ENCODE measurements around the gene MOV10.
A peak's percentile ranks its signal among the peaks of the same experiment; 100 is the strongest.

The MOV10 gene

DNA sequence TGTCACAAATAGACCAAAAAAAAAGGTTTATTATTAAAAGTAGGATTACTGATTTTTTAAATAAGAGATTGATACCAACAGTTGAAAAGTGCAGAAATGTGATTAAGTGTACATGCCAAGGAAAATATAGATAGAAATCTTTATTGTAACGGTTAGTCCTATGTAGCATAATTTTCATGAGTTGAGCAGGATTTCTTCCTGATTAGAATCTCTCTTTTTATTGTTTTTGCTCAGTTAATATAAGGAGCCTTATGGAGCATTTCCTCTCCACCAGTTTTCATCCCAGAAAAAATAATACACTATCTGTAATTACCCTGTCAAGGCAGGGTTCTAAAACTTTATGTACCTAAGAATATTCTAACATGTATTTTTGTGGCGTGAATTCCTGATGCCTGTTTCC lies 31.4 kb upstream of the MOV10 start:
- peaks cover 16 to 32% of the 10 kb centered on the region in 2 donors for H3K4me1 Mint-ChIP-seq
- H3K4me3 Mint-ChIP-seq = no peak overlapping the region
- H3K27ac Mint-ChIP-seq = no peak overlapping the region
- no peak for DNase-seq
- no peak for ATAC-seq (replicated peaks)
- peaks cover 19 to 30% of the 10 kb centered on the region in 2 donors for H3K36me3 Mint-ChIP-seq
- no peaks in the 10 kb centered on the region for H3K27me3 Mint-ChIP-seq
- H3K9me3 Mint-ChIP-seq = no peaks in the 10 kb centered on the region

DNA sequence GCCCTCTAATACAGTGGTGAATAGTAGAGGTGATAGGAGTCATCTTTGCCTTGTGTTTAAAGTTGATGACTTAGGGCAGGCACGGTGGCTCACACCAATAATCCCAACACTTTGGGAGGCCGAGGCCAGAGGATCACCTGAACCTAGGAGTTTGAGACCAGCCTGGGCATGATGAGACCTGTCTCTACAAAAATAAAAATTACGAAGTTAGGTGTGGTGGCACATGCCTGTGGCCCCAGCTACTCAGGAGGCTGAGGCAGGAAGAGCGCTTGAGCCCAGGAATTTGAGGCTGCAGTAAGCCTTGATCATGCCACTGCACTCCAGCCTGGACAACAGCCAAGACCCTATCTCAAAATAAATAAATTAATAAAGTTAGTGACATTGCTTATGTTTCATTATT lies 28.2 kb upstream of the MOV10 start:
- Mint-ChIP-seq H3K9me3 (no peaks in the 10 kb centered on the region), H3K4me1 (peaks cover 22 to 32% of the 10 kb centered on the region in 2 donors), H3K27me3 (no peaks in the 10 kb centered on the region), H3K4me3 (no peak overlapping the region), H3K27ac (no peak overlapping the region), H3K36me3 (peaks cover 24 to 46% of the 10 kb centered on the region in 2 donors)
- no peak for ATAC-seq (replicated peaks)
- DNase-seq = no peak

DNA sequence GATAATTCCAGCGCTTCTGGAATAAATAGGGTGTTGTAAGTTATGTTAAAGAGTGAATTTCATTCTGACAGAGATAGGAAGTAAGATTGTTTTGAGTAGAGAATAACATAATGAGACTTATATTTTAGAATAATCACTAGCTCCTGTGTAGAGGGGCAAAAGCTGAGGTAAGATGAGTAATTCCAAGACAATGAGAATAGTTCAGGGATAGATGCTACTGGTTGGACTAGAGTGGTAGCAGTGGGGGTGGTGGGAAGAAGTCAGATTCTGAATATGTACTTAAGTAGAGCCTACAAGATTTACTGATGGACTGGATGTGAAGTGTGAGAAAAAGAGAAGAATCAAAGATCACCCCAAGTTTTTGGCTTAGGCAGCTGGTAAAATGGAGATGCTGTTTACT lies 23.3 kb upstream of the MOV10 start:
- peaks cover 15 to 19% of the 10 kb centered on the region in 2 donors for H3K4me1 Mint-ChIP-seq
- DNase-seq = no peak
- no peak overlapping the region for H3K4me3 Mint-ChIP-seq
- no peak overlapping the region for H3K27ac Mint-ChIP-seq
- H3K36me3 Mint-ChIP-seq = peaks cover 20 to 41% of the 10 kb centered on the region in 2 donors
- H3K27me3 Mint-ChIP-seq = no peaks in the 10 kb centered on the region
- no peaks in the 10 kb centered on the region for H3K9me3 Mint-ChIP-seq
- ATAC-seq (replicated peaks) = peak in 1 of 2 donors; percentile 25

DNA sequence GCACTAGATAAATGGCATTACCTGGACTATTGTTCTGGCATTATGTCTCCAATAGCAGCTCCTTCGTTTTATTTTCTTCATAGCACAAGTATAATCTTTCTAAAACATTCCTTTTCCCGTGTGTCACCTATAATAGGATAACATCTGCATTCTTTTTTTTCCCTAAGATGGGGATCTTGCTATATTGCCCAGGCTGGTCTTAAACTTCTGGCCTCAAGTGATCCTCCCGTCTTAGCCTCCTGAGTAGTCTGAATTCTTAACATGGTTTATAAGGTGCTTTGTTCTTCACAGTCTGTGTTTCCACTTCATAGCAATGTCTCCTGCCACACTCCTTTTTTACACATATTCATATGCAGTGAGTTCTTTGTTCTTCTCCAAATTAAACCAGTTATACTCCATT lies 8.6 kb upstream of the MOV10 start:
- peaks cover 61 to 66% of the 10 kb centered on the region in 2 donors for H3K36me3 Mint-ChIP-seq
- H3K4me3 Mint-ChIP-seq = no peak overlapping the region
- ATAC-seq (replicated peaks) = no peak
- H3K4me1 Mint-ChIP-seq = peaks cover 5 to 6% of the 10 kb centered on the region in 2 donors
- no peak overlapping the region for H3K27ac Mint-ChIP-seq
- H3K27me3 Mint-ChIP-seq = no peaks in the 10 kb centered on the region
- no peaks in the 10 kb centered on the region for H3K9me3 Mint-ChIP-seq
- no peak for DNase-seq

DNA sequence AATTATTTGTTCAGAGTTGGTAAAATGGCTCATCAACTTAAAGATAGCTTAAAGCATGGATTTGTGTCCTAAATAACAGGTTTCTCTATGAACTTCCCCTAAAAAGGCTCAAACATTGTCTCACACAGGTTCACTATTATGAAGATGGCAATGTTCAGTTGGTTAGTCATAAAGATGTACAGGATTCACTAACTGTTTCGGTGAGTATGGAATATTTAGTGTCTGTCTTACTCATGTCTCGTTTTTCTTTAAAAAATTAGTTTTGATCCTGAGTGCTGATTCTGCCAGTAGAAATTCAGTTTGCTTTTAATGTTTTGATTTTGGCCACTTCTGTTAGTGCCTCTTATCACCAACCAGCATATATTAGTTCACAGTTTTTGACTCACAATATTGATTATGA lies 7.5 kb upstream of the MOV10 start:
- peaks cover 57 to 63% of the 10 kb centered on the region in 2 donors for H3K36me3 Mint-ChIP-seq
- peaks cover 5 to 6% of the 10 kb centered on the region in 2 donors for H3K4me1 Mint-ChIP-seq
- ATAC-seq (replicated peaks) (no peak), DNase-seq (no peak)
- H3K4me3 Mint-ChIP-seq = no peak overlapping the region
- no peaks in the 10 kb centered on the region for H3K27me3 Mint-ChIP-seq
- no peaks in the 10 kb centered on the region for H3K9me3 Mint-ChIP-seq
- no peak overlapping the region for H3K27ac Mint-ChIP-seq

DNA sequence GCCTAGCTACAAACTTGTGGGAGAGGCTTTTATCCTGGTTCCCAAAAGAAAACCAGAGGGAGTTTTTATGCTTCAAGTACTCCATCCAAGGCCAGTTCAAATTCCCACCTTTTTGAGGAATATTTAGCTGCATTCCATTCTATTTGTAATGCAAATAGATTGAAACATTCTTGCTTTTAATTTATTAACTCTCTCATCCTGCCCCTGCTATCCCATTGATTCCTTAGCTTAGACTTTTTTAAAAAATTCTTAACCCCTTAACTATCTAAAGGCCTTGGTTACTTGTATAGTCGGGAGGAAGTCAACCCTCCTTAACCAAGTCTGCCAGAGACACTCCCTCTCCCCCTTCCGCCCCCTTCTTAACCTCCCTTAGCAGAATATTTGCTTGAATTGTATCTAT lies 2.5 kb upstream of the MOV10 start:
- peaks cover 44 to 51% of the 10 kb centered on the region in 2 donors for H3K36me3 Mint-ChIP-seq

DNA sequence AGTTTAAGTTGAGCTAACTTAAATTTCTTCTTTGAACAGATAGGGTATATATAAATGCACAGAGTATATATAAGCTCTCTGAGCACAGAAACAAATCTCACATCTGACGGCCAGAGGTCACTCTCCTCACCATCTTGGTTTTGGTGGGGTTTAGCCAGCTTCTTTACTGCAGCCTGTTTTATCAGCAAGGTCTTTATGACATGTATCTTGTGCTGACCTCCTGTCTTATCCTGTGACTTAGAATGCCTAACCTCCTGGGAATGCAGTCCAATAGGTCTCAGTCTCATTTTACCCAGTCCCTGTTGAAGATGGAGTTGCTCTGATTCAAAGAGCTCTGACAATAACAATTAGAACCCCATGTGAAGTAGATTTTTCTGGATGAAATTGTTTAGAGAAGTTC lies 1.6 kb upstream of the MOV10 start:
- no peak for DNase-seq
- H3K4me3 Mint-ChIP-seq = no peak overlapping the region
- peaks cover 28 to 41% of the 10 kb centered on the region in 2 donors for H3K4me1 Mint-ChIP-seq
- H3K27ac Mint-ChIP-seq = no peak overlapping the region
- H3K9me3 Mint-ChIP-seq = no peaks in the 10 kb centered on the region
- no peaks in the 10 kb centered on the region for H3K27me3 Mint-ChIP-seq
- peaks cover 39 to 43% of the 10 kb centered on the region in 2 donors for H3K36me3 Mint-ChIP-seq
- ATAC-seq (replicated peaks) = no peak

More for the DNA sequence above, 2.5 kb upstream of the MOV10 start:
- Mint-ChIP-seq H3K4me1 (peaks cover 25 to 40% of the 10 kb centered on the region in 2 donors), H3K27me3 (no peaks in the 10 kb centered on the region), H3K27ac (no peak overlapping the region), H3K9me3 (no peaks in the 10 kb centered on the region), H3K4me3 (no peak overlapping the region)
- ATAC-seq (replicated peaks) (no peak), DNase-seq (no peak)

DNA sequence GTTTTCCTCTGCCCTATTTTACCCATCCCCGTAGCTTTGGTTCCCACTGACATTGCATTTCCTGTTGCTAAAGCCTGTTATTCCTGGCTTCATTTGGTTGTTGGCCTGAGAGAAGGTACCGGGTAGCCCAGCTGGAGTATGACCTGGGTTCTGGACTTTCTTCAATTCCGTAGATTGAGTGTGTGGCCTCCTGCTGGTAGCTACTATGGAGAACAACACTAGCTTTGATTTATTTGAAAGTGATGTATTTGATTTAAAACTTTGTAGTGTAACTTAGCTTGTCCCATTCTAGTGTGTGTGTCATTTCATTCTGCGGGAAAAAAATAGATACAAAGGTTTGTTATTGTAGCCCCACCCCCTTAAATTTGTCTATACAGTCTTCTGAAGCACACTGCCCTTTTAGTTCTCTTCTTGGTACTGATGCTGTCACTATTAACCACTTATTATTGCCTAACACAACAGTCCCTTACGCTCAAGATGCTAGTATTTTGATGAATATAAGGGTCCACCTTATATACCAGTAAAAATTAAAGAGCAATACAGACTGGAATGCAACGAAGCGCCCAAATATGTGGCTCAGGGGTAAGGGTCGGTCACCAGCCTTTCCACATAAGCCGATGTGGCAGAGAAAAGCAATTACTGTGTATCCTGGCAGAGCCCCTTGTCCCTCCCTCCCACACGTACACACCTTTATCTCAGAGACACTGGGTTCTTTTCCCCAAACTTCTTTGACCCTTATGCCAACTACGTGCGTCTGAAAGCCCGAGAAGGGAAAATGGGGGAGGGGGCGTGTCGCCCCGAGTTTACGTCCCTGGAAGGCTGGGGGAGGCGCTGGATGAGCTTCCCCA lies 643 bp upstream of the MOV10 start:
- ATAC-seq (replicated peaks) = peak; percentile 6 to 15
- H3K9me3 Mint-ChIP-seq = no peaks in the 10 kb centered on the region
- H3K27me3 Mint-ChIP-seq = no peaks in the 10 kb centered on the region
- H3K4me1 Mint-ChIP-seq = peaks cover 30 to 43% of the 10 kb centered on the region in 2 donors
- H3K27ac Mint-ChIP-seq = peak overlapping the region; percentile 98
- peaks cover 31 to 39% of the 10 kb centered on the region in 2 donors for H3K36me3 Mint-ChIP-seq
- peak overlapping the region; percentile 96 to 99 for H3K4me3 Mint-ChIP-seq
- DNase-seq = no peak

DNA sequence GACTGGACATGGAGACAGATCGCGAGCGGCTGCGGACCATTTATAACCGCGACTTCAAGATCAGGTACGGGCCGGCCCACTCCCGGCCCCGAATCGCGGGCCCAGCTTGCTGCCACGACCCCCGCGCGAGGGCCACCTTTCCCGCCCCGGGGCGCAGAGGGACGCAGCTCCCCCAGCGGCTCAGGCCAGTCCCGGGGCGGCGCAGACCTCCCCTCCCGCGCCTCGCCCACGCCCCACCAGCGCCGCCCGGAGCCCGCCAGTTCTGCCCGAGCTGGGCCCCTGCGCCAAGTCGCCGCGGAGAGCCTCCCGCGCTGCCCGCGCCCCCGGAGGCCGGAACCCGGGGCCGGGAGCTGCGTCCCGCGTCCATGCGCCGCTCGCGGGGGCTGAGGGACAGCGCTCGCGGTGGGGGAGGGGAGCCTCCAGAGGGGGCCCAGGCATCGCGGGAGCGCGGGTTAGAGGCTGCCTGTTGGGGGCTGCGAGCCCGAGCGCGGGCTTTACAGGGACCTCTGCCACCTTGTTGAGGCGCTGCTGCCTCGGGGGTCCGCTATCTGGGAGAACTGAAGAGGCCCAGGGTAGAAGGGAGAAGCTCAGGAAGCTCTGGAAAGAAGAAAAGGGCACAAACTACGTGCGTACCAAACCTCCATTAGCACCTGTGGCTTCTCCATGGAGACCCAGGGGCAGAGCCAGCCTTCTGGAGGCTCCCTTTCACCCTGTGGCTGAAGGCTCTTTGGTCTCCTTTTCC lies 698 bp downstream of the MOV10 start:
- H3K4me3 Mint-ChIP-seq = peak overlapping the region; percentile 96 to 99
- ATAC-seq (replicated peaks) = peak; percentile 64 to 65
- H3K27me3 Mint-ChIP-seq = no peaks in the 10 kb centered on the region
- DNase-seq = peak; percentile 39
- H3K36me3 Mint-ChIP-seq = peaks cover 20 to 26% of the 10 kb centered on the region in 2 donors
- H3K4me1 Mint-ChIP-seq = peaks cover 30 to 43% of the 10 kb centered on the region in 2 donors
- H3K9me3 Mint-ChIP-seq = no peaks in the 10 kb centered on the region
- peak overlapping the region; percentile 98 for H3K27ac Mint-ChIP-seq

DNA sequence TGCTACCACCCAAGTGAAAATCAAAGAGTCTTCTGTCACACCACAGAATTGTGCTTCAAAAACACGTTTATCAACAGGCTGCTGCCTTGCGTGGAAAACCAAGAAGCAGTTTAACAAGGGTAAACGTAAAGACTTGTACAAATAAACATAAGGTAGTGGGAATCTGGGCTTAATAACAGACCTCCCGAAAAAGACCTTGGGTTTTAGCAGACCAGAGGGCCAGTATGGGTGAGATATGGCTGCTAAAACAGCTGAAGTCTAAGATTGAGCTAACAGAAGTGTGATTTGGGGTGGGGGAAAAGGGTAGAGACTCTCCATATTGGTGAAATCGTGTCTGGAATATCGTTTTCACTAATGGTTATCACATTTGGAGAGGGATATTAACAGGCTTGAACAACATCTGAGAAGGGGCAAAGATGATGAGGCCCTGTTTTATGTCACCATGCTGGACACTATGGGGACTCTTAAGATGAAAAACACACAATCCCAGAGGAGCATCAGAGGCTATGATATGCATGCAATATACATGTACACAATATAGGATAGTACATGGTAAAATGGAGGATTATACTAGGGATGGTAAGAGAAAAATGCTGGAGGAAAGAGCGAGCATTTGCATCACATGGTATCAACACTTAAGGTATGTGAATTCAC lies 1.4 kb downstream of the MOV10 start:
- Mint-ChIP-seq H3K4me1 (peaks cover 30 to 43% of the 10 kb centered on the region in 2 donors), H3K27ac (peak overlapping the region; percentile 87), H3K27me3 (no peaks in the 10 kb centered on the region), H3K9me3 (no peaks in the 10 kb centered on the region), H3K4me3 (peak overlapping the region; percentile 79 to 99), H3K36me3 (peaks cover 15 to 22% of the 10 kb centered on the region in 2 donors)
- ATAC-seq (replicated peaks) (no peak), DNase-seq (no peak)

DNA sequence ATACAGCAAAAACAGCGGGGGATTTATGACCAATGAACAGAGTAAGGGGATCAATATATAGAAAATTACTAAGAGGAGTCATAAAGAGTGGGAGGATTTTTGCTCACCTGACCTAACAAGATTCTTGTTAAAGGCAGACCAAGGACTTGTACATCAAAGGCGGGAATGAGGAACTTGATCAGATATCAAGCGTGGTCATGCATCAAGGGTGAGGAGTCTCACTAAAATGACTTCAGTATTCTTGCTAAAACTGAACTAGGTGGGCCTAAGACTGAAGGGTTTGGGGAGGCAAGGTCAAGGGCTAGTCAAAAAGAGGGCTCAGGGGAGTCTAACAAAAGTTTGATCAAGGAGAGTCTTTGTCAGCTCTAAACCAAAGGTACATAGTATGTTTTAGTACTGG lies 2.1 kb downstream of the MOV10 start:
- DNase-seq = no peak
- Mint-ChIP-seq H3K9me3 (no peaks in the 10 kb centered on the region), H3K27ac (peak overlapping the region; percentile 42), H3K27me3 (no peaks in the 10 kb centered on the region), H3K4me3 (no peak overlapping the region), H3K36me3 (peaks cover 13 to 22% of the 10 kb centered on the region in 2 donors), H3K4me1 (peaks cover 30 to 43% of the 10 kb centered on the region in 2 donors)
- ATAC-seq (replicated peaks) = peak; percentile 14 to 39

DNA sequence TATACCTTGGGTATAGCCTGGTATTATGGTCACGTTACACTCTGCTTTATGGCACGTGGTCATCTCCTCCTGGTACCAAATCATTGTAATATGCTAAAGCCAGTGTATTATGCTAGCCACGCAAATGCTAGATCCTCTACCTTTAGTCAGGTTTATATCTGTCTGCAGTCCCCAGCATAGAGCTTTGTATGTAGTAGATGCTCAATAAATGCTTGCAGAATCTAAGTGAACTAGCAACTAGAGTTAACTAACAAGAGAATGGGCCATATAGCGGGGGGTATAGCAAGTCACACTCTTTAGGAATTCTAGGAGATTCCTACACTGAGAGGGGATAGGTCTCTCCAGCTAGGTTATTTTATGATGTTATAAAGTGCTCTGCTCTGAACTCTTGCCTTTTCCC lies 3.0 kb downstream of the MOV10 start:
- H3K4me3 Mint-ChIP-seq = no peak overlapping the region
- H3K36me3 Mint-ChIP-seq = peaks cover 12 to 15% of the 10 kb centered on the region in 2 donors
- H3K27me3 Mint-ChIP-seq = no peaks in the 10 kb centered on the region
- ATAC-seq (replicated peaks) (no peak), DNase-seq (no peak)
- H3K9me3 Mint-ChIP-seq = no peaks in the 10 kb centered on the region
- peaks cover 30 to 43% of the 10 kb centered on the region in 2 donors for H3K4me1 Mint-ChIP-seq
- H3K27ac Mint-ChIP-seq = no peak overlapping the region

DNA sequence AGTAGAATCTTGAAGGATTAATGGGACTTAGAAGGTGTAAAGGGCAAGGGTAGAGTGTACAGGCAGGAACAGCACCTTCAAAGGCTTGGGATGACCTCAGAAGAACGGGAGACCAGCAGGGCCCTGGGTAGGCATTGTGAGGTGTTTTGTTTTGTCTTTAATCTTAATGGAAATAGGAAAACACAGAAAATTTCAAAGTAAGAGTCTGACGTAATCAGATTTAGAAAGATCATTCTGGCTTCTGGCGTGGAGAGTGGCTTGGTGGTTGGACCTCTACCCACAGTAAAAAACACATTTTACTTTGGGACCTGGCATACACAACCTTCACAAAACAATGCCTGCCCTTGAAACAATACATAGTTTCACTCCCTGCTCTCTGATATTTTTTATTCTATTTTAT lies 4.1 kb downstream of the MOV10 start:
- ATAC-seq (replicated peaks) = no peak
- Mint-ChIP-seq H3K27ac (no peak overlapping the region), H3K9me3 (no peaks in the 10 kb centered on the region), H3K27me3 (no peaks in the 10 kb centered on the region), H3K4me3 (no peak overlapping the region), H3K36me3 (peaks cover 7 to 11% of the 10 kb centered on the region in 2 donors), H3K4me1 (peaks cover 28 to 35% of the 10 kb centered on the region in 2 donors)
- no peak for DNase-seq

DNA sequence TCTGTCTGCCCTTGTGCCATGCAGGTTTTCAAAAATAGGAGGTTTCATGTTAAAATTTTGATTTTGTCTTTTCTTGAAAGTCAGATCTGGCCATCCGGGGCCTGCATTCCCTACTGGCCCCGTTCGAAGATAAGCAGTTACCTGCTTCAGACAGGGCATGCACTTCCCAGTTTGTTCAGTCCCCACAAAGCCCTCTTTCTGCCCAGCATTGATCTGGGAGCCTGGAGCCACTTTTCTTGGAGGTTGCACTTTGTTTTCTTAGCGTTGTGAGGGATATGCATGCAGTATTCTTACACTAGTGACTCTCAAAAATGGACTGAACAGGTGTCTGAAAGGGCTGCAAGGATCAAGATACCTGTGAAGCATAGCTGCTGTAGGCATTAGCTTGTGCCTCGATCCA lies 11.5 kb downstream of the MOV10 start:
- no peaks in the 10 kb centered on the region for H3K9me3 Mint-ChIP-seq
- ATAC-seq (replicated peaks) = no peak
- no peaks in the 10 kb centered on the region for H3K27me3 Mint-ChIP-seq
- peaks cover 8 to 9% of the 10 kb centered on the region in 2 donors for H3K36me3 Mint-ChIP-seq
- no peak overlapping the region for H3K4me3 Mint-ChIP-seq
- H3K4me1 Mint-ChIP-seq = peaks cover 7 to 12% of the 10 kb centered on the region in 2 donors
- H3K27ac Mint-ChIP-seq = no peak overlapping the region
- no peak for DNase-seq

Data from stimulated activated naive B cell treated with anti-CD40 and anti-IgM and Interleukin-4, amounts not matched to agents 10 μg/mL and 1 μg/mL and 100 μg/mL, for 72 hours (primary cell).